Activated CD8-positive, alpha-beta T cell treated with anti-CD3 and anti-CD28 coated beads, Interleukin-2, amount 10 ng/mL, durations not matched to agents 7 days and 5 days (primary cell): Measurements from ENCODE around the gene PCSK5. TPM values are rescaled to one million over a fixed set of nuclear protein-coding genes. Genes with fewer than 3 reads are reported as not detected.

Experiments used
- ATAC-seq: fragments of 150-1000 bp; cut with Tn5 transposase; one replicate; pipeline ENCODE4 v1.10.0; 2021; ENCODE audit warnings: moderate library complexity
- CTCF ChIA-PET: fragments of 350-600 bp; sonication (Branson Sonifier 250); formaldehyde crosslinking; loops from one replicate; lab custom pipeline; 2021; ENCODE audit warnings: antibody characterized with exemption; lab: Charles Lee
- POLR2A ChIA-PET: fragments of 350-600 bp; sonication (Branson Sonifier 250); formaldehyde crosslinking; loops from one replicate; lab custom pipeline; 2021; ENCODE audit warnings: antibody characterized with exemption; lab: Charles Lee
- DNase-seq: peaks from one replicate; pipeline ENCODE4 v3.0.0-alpha.2; 2020
- H3K27ac Mint-ChIP-seq: one replicate; pipeline ENCODE4 v1.8.0; 2021; ENCODE audit warnings: mild to moderate bottlenecking, mixed read lengths
- H3K27me3 Mint-ChIP-seq: one replicate; pipeline ENCODE4 v1.8.0; 2021; ENCODE audit warnings: low read depth, mixed read lengths
- H3K36me3 Mint-ChIP-seq: one replicate; pipeline ENCODE4 v1.8.0; 2021; ENCODE audit warnings: low read depth, mixed read lengths
- H3K4me1 Mint-ChIP-seq: one replicate; pipeline ENCODE4 v1.8.0; 2021; ENCODE audit warnings: low read depth, mixed read lengths
- H3K4me3 Mint-ChIP-seq: one replicate; pipeline ENCODE4 v1.8.0; 2021; ENCODE audit warnings: mild to moderate bottlenecking, mixed read lengths
- H3K9me3 Mint-ChIP-seq: one replicate; pipeline ENCODE4 v1.8.0; 2022; ENCODE audit warnings: mixed read lengths; ENCODE audit not compliant: insufficient read depth
- total RNA-seq, 2 experiments: library from RNA; stranded (reverse); gene quantifications; one replicate each; pipeline ENCODE4 v1.2.3, GENCODE V29; 2021

The PCSK5 gene
- 1 to 10 TPM; 3.5 to 3.7 TPM for total RNA-seq

- POLR2A ChIA-PET, result interaction anchor here (0.7 to 1.2 kb wide), 4 partner anchors 11 to 503 kb away, joined by 3 read pairs; partner anchors contain the start of gene RFK
- Mint-ChIP-seq H3K4me1 (peaks cover 35% of the 10 kb centered on the region), H3K27ac (peak within 1 kb of the TSS; percentile 65), H3K9me3 (no peaks in the 10 kb centered on the region), H3K36me3 (no peaks in the 10 kb centered on the region), H3K4me3 (peak within 1 kb of the TSS; percentile 91), H3K27me3 (peaks cover 23% of the 10 kb centered on the region)
- DNase-seq (peak; percentile 94), ATAC-seq (peak; percentile 91)
- CTCF ChIA-PET, result interaction anchor here (1.0 to 1.3 kb wide), 4 partner anchors 12 to 504 kb away, joined by 3 to 6 read pairs (median 4); partner anchors contain the start of gene RFK
Measured at GRCh38 chr9:75890472-75891276, at the start of gene PCSK5. Gene PCSK5 (plus strand): TSS chr9:75890673. CDS start chr9:75891182, 509 bp downstream.

- no peak for ATAC-seq
- H3K27ac Mint-ChIP-seq, result no peak overlapping the region
- CTCF ChIA-PET, result no interaction called here
- POLR2A ChIA-PET, result interaction anchor here (0.7 kb wide), 1 partner anchor 34 kb away, joined by 3 read pairs; no protein-coding TSS in a partner anchor
- no peak for DNase-seq
- no peaks in the 10 kb centered on the region for H3K9me3 Mint-ChIP-seq
- H3K36me3 Mint-ChIP-seq, result no peaks in the 10 kb centered on the region
- no peaks in the 10 kb centered on the region for H3K27me3 Mint-ChIP-seq
- H3K4me1 Mint-ChIP-seq, result no peaks in the 10 kb centered on the region
- H3K4me3 Mint-ChIP-seq, result no peak overlapping the region
Measured at GRCh38 chr9:75844321-75844720, 46.2 kb upstream of the PCSK5 start.

- Mint-ChIP-seq H3K4me3 (no peak overlapping the region), H3K27me3 (no peaks in the 10 kb centered on the region), H3K4me1 (no peaks in the 10 kb centered on the region), H3K9me3 (no peaks in the 10 kb centered on the region), H3K27ac (no peak overlapping the region), H3K36me3 (no peaks in the 10 kb centered on the region)
- POLR2A ChIA-PET, result no interaction called here
- ATAC-seq (no peak), DNase-seq (no peak)
- CTCF ChIA-PET, result no interaction called here
Measured at GRCh38 chr9:75845806-75846205, 44.7 kb upstream of the PCSK5 start.

GRCh38 chr9:75847085-75847484, 43.4 kb upstream of the PCSK5 start:
- H3K27me3 Mint-ChIP-seq, result no peaks in the 10 kb centered on the region

DNA sequence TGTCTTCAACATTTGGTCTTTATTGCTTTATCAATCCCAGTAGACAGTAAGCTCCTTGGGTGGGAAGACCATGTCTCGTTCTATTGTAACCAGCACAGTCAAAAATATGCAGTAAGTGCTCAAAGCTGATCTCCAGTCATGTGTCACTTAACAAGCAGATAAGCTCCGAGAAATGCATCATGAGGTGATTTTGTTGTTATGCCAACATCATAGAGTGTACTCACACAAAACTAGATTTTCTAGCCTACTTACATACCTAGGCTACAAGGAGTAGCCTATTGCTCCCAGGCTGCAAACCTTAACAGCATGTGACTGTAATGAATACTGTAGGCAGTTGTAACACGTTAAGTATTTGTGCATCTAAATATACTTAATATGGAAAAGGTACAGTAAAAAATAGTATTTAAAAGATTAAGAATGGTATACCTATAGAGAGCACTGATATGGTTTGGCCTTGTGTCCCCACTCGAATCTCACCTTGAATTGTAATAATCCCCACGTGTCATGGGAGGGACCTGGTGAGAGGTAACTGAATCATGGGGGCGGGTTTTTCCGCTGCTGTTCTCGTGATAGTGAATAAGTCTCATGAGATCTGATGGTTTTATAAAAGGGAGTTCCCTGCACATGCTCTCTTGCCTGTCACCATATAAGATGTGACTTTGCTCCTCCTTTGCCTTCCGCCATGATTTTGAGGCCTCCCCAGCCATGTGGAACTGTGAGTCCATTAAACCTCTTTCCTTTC, 39.8 kb upstream of the PCSK5 start:
- DNase-seq, result no peak
- Mint-ChIP-seq H3K36me3 (no peaks in the 10 kb centered on the region), H3K27me3 (no peaks in the 10 kb centered on the region), H3K9me3 (no peaks in the 10 kb centered on the region), H3K27ac (no peak overlapping the region), H3K4me1 (no peaks in the 10 kb centered on the region), H3K4me3 (no peak overlapping the region)
- no peak for ATAC-seq
- POLR2A ChIA-PET, result no interaction called here
- CTCF ChIA-PET, result no interaction called here

More at GRCh38 chr9:75847085-75847484, 43.4 kb upstream of the PCSK5 start:
- no peaks in the 10 kb centered on the region for H3K9me3 Mint-ChIP-seq
- ATAC-seq, result no peak
- no peak overlapping the region for H3K4me3 Mint-ChIP-seq
- ChIA-PET POLR2A (interaction anchor here (0.5 kb wide), 1 partner anchor 1826 kb away, joined by 5 read pairs; no protein-coding TSS in a partner anchor), CTCF (interaction anchor here (0.6 kb wide), 1 partner anchor 19 kb away, joined by 5 read pairs; no protein-coding TSS in a partner anchor)
- no peaks in the 10 kb centered on the region for H3K4me1 Mint-ChIP-seq
- H3K27ac Mint-ChIP-seq, result no peak overlapping the region
- no peaks in the 10 kb centered on the region for H3K36me3 Mint-ChIP-seq
- DNase-seq, result no peak

DNA sequence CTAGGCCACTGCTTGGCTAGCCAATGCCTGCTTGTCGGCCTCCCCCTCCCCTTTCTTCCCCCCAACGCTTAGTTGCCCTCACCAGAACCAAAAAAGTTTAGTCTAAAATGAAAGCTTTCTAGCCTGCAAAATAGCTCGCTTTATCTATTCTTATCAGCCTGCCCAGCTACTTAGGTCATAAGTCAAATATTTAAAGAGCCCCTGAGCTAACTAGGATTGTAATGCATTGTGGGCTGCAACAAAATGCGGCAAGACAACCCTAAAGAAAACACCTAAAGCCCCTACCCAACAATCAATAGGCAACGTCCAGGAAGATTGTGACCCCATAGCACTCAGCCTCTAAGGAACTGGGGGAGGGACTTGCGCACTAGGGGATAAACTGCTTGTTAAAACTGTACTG, 38.6 kb upstream of the PCSK5 start:
- H3K27me3 Mint-ChIP-seq, result no peaks in the 10 kb centered on the region
- no peaks in the 10 kb centered on the region for H3K4me1 Mint-ChIP-seq
- ATAC-seq (no peak), DNase-seq (no peak)
- CTCF ChIA-PET, result no interaction called here
- no peaks in the 10 kb centered on the region for H3K9me3 Mint-ChIP-seq
- H3K36me3 Mint-ChIP-seq, result no peaks in the 10 kb centered on the region
- H3K27ac Mint-ChIP-seq, result no peak overlapping the region
- H3K4me3 Mint-ChIP-seq, result no peak overlapping the region
- POLR2A ChIA-PET, result no interaction called here

- H3K4me3 Mint-ChIP-seq, result no peak overlapping the region
- ChIA-PET POLR2A (no interaction called here), CTCF (no interaction called here)
Measured at GRCh38 chr9:75852746-75853145, 37.7 kb upstream of the PCSK5 start.

DNA sequence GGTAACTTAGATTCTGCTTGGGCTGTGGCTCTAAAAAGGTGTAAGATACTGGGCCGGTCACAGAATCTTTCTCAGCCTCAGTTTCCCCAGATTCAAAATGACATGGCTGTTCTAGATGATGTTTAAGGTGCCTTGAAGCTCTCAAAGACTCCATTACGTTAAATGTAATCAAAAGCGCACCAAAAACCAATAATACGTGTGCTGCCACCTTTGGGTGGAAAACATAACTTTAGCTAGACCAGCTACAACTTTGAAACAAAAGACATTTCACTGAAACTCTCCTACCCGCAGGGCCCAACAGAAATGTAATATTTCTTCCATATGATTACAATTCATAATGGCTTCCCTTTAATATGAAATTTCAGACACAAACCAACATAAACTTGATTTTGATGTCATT, 35.0 kb upstream of the PCSK5 start:
- H3K4me1 Mint-ChIP-seq, result no peaks in the 10 kb centered on the region
- peaks cover 3% of the 10 kb centered on the region for H3K27me3 Mint-ChIP-seq
- no peak overlapping the region for H3K27ac Mint-ChIP-seq
- ATAC-seq (no peak), DNase-seq (no peak)
- no peaks in the 10 kb centered on the region for H3K9me3 Mint-ChIP-seq
- no peaks in the 10 kb centered on the region for H3K36me3 Mint-ChIP-seq
- CTCF ChIA-PET, result interaction anchor here (0.8 to 1.3 kb wide), 3 partner anchors 10 to 14 kb away, joined by 3 to 6 read pairs (median 4); no protein-coding TSS in a partner anchor
- H3K4me3 Mint-ChIP-seq, result no peak overlapping the region
- POLR2A ChIA-PET, result no interaction called here

More at GRCh38 chr9:75852746-75853145, 37.7 kb upstream of the PCSK5 start:
- ATAC-seq, result no peak
- Mint-ChIP-seq H3K36me3 (no peaks in the 10 kb centered on the region), H3K4me1 (no peaks in the 10 kb centered on the region), H3K27me3 (peaks cover 3% of the 10 kb centered on the region), H3K9me3 (no peaks in the 10 kb centered on the region), H3K27ac (no peak overlapping the region)
- DNase-seq, result no peak

DNA sequence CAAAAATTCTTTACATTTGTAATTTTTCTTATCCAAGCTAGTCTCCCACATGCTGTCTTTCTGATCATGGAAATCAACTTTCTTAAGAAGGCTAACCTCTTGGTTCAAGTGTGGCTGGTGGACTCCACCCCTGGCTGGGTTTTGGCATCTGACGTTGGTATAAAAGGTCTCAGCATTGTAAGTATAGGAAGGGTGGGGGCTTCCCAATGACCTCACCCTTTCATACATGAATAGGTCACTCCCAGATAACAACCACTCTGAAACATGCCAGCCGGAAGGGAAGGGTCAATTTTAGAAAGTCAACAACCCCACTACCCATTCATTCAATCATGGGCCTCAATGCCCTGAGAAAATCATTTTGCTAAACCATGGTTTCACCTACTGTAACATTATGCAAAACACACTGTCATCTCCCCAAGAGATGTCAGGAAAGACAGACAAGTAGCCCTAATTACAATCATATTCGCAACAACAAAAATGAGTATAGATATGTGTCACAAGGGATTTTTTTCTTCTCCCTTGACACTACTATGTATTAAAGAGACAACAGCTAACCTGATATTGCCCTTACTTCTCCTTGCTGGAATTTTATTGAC, 31.9 kb upstream of the PCSK5 start:
- Mint-ChIP-seq H3K4me3 (no peak overlapping the region), H3K9me3 (no peaks in the 10 kb centered on the region), H3K27ac (no peak overlapping the region), H3K36me3 (no peaks in the 10 kb centered on the region), H3K27me3 (peaks cover 5% of the 10 kb centered on the region), H3K4me1 (no peaks in the 10 kb centered on the region)
- DNase-seq (no peak), ATAC-seq (no peak)
- CTCF ChIA-PET, result interaction anchor here (1.7 kb wide), 1 partner anchor 8 kb away, joined by 8 read pairs; no protein-coding TSS in a partner anchor
- POLR2A ChIA-PET, result no interaction called here

DNA sequence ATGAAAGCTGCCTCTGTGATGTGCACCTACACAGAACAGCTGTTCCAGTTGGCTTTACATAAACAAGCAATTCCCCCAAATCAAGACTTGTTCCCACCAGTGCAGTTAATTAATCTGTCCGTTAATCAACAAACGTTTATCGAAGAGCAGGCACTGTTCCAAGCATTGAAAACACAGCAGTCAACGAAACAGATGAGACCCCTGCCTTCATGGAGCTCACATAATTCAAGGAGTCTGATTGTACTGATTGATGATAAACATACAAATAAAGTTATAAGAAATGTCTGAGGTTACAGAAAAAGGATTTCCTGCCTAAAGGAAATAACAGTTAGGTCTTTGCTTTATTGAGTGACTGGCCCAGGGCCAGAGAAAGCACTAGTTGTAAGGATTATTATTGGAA, 26.2 kb upstream of the PCSK5 start:
- H3K36me3 Mint-ChIP-seq, result no peaks in the 10 kb centered on the region

GRCh38 chr9:75866273-75866871, 24.1 kb upstream of the PCSK5 start:
- no peak overlapping the region for H3K4me3 Mint-ChIP-seq
- DNase-seq (peak; percentile 67), ATAC-seq (no peak)
- H3K4me1 Mint-ChIP-seq, result no peaks in the 10 kb centered on the region
- H3K9me3 Mint-ChIP-seq, result no peaks in the 10 kb centered on the region
- H3K36me3 Mint-ChIP-seq, result no peaks in the 10 kb centered on the region
- peaks cover 5% of the 10 kb centered on the region for H3K27me3 Mint-ChIP-seq
- ChIA-PET CTCF (interaction anchor here (0.7 to 2.0 kb wide), 21 partner anchors 9 to 1094 kb away, joined by 3 to 13 read pairs (median 4); partner anchors contain the start of gene PCSK5), POLR2A (interaction anchor here (0.7 kb wide), 1 partner anchor 436 kb away, joined by 3 read pairs; no protein-coding TSS in a partner anchor)
- no peak overlapping the region for H3K27ac Mint-ChIP-seq

More for the DNA sequence above, 26.2 kb upstream of the PCSK5 start:
- H3K27ac Mint-ChIP-seq, result no peak overlapping the region
- peaks cover 5% of the 10 kb centered on the region for H3K27me3 Mint-ChIP-seq
- no peaks in the 10 kb centered on the region for H3K4me1 Mint-ChIP-seq
- ChIA-PET CTCF (interaction anchor here (0.8 to 2.0 kb wide), 5 partner anchors 9 to 599 kb away, joined by 3 to 6 read pairs (median 5); partner anchors contain the start of gene PCSK5), POLR2A (no interaction called here)
- no peaks in the 10 kb centered on the region for H3K9me3 Mint-ChIP-seq
- H3K4me3 Mint-ChIP-seq, result no peak overlapping the region
- no peak for ATAC-seq
- DNase-seq, result no peak
